ENCODE results near the gene FOXP1. TPM values are rescaled to one million over a fixed set of nuclear protein-coding genes. Genes with fewer than 3 reads are reported as not detected.

The FOXP1 gene
- 41.2 TPM for total RNA-seq
- long read RNA-seq, partial matches to known transcripts: 1 of 23 reads
- long read RNA-seq, other reads (novel, unspliced or antisense): 15 of 23 reads

DNA sequence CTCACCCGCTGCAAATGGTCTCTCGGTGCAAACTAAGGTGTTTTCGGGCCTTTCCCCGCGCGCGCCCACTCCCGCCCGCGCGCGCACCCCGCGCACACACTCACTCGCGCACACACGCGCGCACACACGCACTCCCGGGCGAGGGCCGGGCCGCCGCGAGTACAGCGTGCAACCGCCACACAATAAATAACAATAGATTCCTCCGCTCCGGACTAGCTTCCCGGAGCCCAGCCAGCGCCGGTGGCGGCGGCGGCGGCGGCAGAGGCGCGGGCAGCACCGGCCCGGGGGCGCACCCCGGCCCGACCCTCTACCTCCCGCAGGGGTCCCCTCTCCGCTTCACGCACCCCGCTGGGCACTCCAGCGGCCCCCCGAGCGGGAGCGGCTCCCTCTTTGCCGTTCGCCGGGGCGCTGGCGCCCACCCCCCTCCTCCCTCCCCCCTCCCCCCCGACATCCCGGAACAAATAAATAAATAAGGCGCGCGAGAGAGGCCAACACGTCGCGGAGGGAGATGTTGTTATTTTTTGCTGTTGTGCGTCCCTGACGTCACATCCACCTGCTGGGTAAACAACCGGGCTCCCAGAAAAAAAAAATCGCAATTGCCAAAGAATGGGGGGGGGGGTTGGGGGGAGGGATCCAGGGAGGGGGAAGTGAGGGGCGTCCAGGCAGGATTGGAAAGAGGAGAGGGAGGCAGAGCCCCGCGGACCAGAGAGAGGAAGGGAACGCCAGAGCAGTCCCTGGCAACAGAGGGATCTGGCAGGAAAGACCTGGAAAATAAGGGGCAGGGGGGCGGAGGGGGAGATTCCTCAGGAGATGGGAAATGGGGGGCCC is at the start of gene FOXP1:
Gene FOXP1, minus strand, starts transcription at position 163 of the 828 bp plus-strand sequence. CDS start 385,347 bp downstream, outside the sequence.
- TF ChIP-seq CTCF (IDR thresholded peaks at IDR 0.05; ENCODE audit: borderline replicate concordance): no peak
- Histone ChIP-seq H3K36me3 (no peaks in the 10 kb centered on the region), H3K4me3 (peak within 1 kb of the TSS; percentile 88), H3K27me3 (ENCODE audit: low read depth) (no peaks in the 10 kb centered on the region), H3K4me1 (peaks cover 62% of the 10 kb centered on the region), H3K27ac (replicated peaks) (peak within 1 kb of the TSS; percentile 99), H3K9me3 (replicated peaks) (no peaks in the 10 kb centered on the region)
- intact Hi-C loops (cut with micrococcal nuclease): loop anchor here (10.0 kb wide), 3 partner anchors 189 to 599 kb away; no protein-coding TSS in a partner anchor
- DNase-seq: peak; percentile 77

- no peak for TF ChIP-seq CTCF (IDR thresholded peaks at IDR 0.05; ENCODE audit: borderline replicate concordance)
- Histone ChIP-seq H3K36me3 (no peaks in the 10 kb centered on the region), H3K27ac (replicated peaks) (no peak overlapping the region), H3K27me3 (ENCODE audit: low read depth) (no peaks in the 10 kb centered on the region), H3K4me1 (no peaks in the 10 kb centered on the region), H3K4me3 (no peak overlapping the region), H3K9me3 (replicated peaks) (no peaks in the 10 kb centered on the region)
- no peak for DNase-seq
- intact Hi-C loops (cut with micrococcal nuclease): no loop called here
Observed at GRCh38 chr3:71629711-71630110, 46.2 kb upstream of the FOXP1 start.

GRCh38 chr3:71629289-71629688 is 45.8 kb upstream of the FOXP1 start:
- no peaks in the 10 kb centered on the region for H3K27me3 ChIP-seq (ENCODE audit: low read depth)
- H3K4me1 ChIP-seq: no peaks in the 10 kb centered on the region
- no peak for DNase-seq
- no peaks in the 10 kb centered on the region for H3K36me3 ChIP-seq
- H3K9me3 ChIP-seq (replicated peaks): no peaks in the 10 kb centered on the region
- TF ChIP-seq CTCF (IDR thresholded peaks at IDR 0.05; ENCODE audit: borderline replicate concordance): no peak
- intact Hi-C loops (cut with micrococcal nuclease): no loop called here
- H3K4me3 ChIP-seq: no peak overlapping the region
- H3K27ac ChIP-seq (replicated peaks): no peak overlapping the region

DNA sequence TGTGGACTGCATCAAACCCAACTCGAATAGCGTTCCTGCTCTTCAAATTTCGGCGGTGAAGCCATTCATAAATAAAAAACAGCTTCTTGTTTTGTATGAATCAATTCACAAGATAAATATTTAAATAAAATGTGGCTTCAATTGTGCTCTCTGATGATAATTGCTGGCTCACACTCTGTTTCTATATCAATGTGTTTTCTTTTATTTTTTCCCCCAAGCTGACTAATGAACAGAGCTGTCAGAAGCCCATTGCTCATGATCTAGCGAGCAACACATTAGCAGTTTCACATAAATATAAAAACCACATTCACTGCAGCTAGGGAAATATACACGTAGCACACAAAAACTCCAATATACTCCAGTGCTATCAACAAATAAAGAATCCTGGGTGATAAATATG is 45.0 kb upstream of the FOXP1 start:
- H3K27me3 ChIP-seq (ENCODE audit: low read depth): no peaks in the 10 kb centered on the region
- no peaks in the 10 kb centered on the region for H3K4me1 ChIP-seq
- intact Hi-C loops (cut with micrococcal nuclease): no loop called here
- no peaks in the 10 kb centered on the region for H3K36me3 ChIP-seq
- no peak overlapping the region for H3K27ac ChIP-seq (replicated peaks)
- TF ChIP-seq CTCF (IDR thresholded peaks at IDR 0.05; ENCODE audit: borderline replicate concordance): no peak
- no peak overlapping the region for H3K4me3 ChIP-seq
- no peaks in the 10 kb centered on the region for H3K9me3 ChIP-seq (replicated peaks)
- DNase-seq: no peak

- intact Hi-C loops (cut with micrococcal nuclease): no loop called here
- H3K4me3 ChIP-seq: no peak overlapping the region
- TF ChIP-seq CTCF (IDR thresholded peaks at IDR 0.05; ENCODE audit: borderline replicate concordance): no peak
- H3K9me3 ChIP-seq (replicated peaks): no peaks in the 10 kb centered on the region
- H3K27me3 ChIP-seq (ENCODE audit: low read depth): peaks cover 3% of the 10 kb centered on the region
- no peaks in the 10 kb centered on the region for H3K36me3 ChIP-seq
- DNase-seq: no peak
- H3K27ac ChIP-seq (replicated peaks): no peak overlapping the region
- H3K4me1 ChIP-seq: no peaks in the 10 kb centered on the region
Observed at GRCh38 chr3:71625676-71626075, 42.1 kb upstream of the FOXP1 start.
